Mammary epithelial cell (primary cell): Measurements from ENCODE around the gene MYO3B.

Source experiments
- CTCF ChIP-seq, 2 donors: IDR thresholded peaks in 1 of 2; conservative IDR thresholded peaks in 1 of 2; 2 replicates each; pipeline ENCODE4 v1.5.1; 2011 to 2012; ENCODE audit warnings: inconsistent platforms in 2 of 2, low read length in 2 of 2, mild to moderate bottlenecking in 2 of 2, control low read depth in 1 of 2, low read depth in 1 of 2; ENCODE audit not compliant: insufficient read depth in 1 of 2; ENCODE audit errors: extremely low read depth in 1 of 2
- EZH2 ChIP-seq: IDR thresholded peaks from 2 replicates; pipeline ENCODE4 v1.6.1; 2012; ENCODE audit warnings: low read length, inconsistent platforms, borderline replicate concordance

- TF ChIP-seq CTCF (conservative IDR thresholded peaks at IDR 0.05 in 1 of 2, IDR thresholded peaks at IDR 0.05 in 1 of 2; ENCODE audit: extremely low read depth in 1 of 2, insufficient read depth in 1 of 2, low read depth in 1 of 2, low read length in 2 of 2) (no peak), EZH2 (no peak)
Observed at GRCh38 chr2:170463206-170463537, 285.2 kb downstream of the MYO3B start.
